Pancreas (tissue), 10 donors: ENCODE measurements around the gene COG1. TPM values are rescaled to one million over a fixed set of nuclear protein-coding genes. Genes with fewer than 3 reads are reported as not detected.
A peak's percentile ranks its signal among the peaks of the same experiment; 100 is the strongest.

Source experiments
- ATAC-seq, 4 donors: fragments of 200-7000 bp; cut with Tn5 transposase; one replicate each; pipeline versions ENCODE4 v1.8.0 to v1.9.1; 2020; ENCODE audit warnings: mild to moderate bottlenecking in 4 of 4, moderate library complexity in 4 of 4
- DNase-seq, 6 donors: peaks; one replicate each; pipeline ENCODE4 v3.0.0-alpha.2; 2020
- FAIRE-seq: peaks from 2 replicates; lab custom pipeline; 2012; peaks lifted over from hg19 to GRCh38; lab: Jason Lieb, UNC
- H3K27ac ChIP-seq, 4 donors: fragments of 200-600 bp; sonication (generic); 1 replicate in 3 of 4; 2 replicates in 1 of 4; pipeline versions ENCODE4 v1.5.0 to v1.8.0; 2020
- H3K27me3 ChIP-seq, 4 donors: fragments of 200-600 bp; one replicate each; pipeline ENCODE4 v1.8.0; 2021
- H3K36me3 ChIP-seq, 3 donors: fragments of 200-600 bp; sonication (generic) in 1 of 3; one replicate each; pipeline versions ENCODE4 v1.5.0 to v1.8.0; 2020 to 2021
- H3K4me1 ChIP-seq, 3 donors: fragments of 200-600 bp; one replicate each; pipeline ENCODE4 v1.8.0; 2021
- H3K4me3 ChIP-seq, 4 donors: fragments of 200-600 bp; sonication (generic) in 2 of 4; one replicate each; pipeline versions ENCODE4 v1.5.0 to v1.8.0; 2020 to 2021
- H3K9me3 ChIP-seq, 4 donors: fragments of 200-600 bp; one replicate each; pipeline ENCODE4 v1.8.0; 2021
- WGBS, 2 donors: extraction: QIAGEN DNeasy Blood & Tissue Kit; methylation state at CpG; one replicate each; pipeline ENCODE4 v1.1.7; 2013; 5-methylcytosine and 5-hydroxymethylcytosine counted together
- intact Hi-C, 3 donors: fragments of 100-400 bp; cut with DNase I; formaldehyde crosslinking; loops; one replicate each; pipeline versions ENCODE4 v1.11.1 to v1.14.2; 2022
- polyA plus RNA-seq, 2 donors: library from polyadenylated mRNA; stranded (reverse); fragments of 200-250 nt; gene quantifications; one replicate each; pipeline ENCODE4 v1.2.3, GENCODE V29; 2013
- total RNA-seq, 6 donors: library from RNA; stranded (reverse); fragmentation: NEBNext Ultra II Directional in 4 of 6; extraction: Animal tissue kit (Norgen Biotek cat#: 25700) in 4 of 6; gene quantifications; one replicate each; pipeline versions ENCODE4 v1.2.1 to v1.2.4, GENCODE V29; 2021 to 2023
- TF ChIP-seq, protein P1 (sequence below), 4 donors: fragments of 200-600 bp; sonication (generic) in 3 of 4; IDR thresholded peaks; one replicate each; pipeline versions ENCODE4 v1.5.0 to v1.8.0; 2021; ENCODE audit warnings: antibody characterized with exemption in 4 of 4
- donor health status: healthy with polysubstance abuse.
- donor health status: DM: no; HTN: no; CAD: no; lungs with moderate emphysema.
- donor health status: DM: no; HTN: no; CAD: no.
- donor health status: control.
- donor health status: control.
- donor health status: Bipolar disorder and iron deficiency.
- donor health status: DM: yes; HTN: yes; CAD: no.
- donor health status: DM: no; HTN: no; CAD: no.
- donor health status: DM: no; HTN: no; CAD: no.
- donor health status: DM: yes; HTN: yes; CAD: no.

COG1 gene
- total and polyA plus RNA-seq, 8 donors: 21.1 to 29.6 (median 25.5) TPM

DNA sequence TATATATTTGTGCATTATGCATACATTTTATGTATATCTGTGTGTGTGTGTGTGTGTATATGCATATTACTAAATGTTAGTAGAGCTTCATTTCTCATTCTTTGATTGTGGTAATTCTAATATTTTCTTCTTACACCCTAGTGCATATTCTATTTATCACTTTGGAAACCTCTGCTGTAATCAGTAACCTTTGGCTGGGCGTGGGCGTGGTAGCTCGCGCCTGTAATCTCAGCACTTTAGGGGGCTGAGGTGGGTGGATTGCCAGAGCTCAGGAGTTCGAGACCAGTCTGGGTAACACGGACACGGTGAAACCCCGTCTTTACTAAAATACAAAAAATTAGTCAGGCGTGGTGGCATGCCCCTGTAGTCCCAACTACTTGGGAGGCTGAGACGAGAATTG lies 41.9 kb downstream of the COG1 start:
- ATAC-seq (no peak), DNase-seq (no peak), FAIRE-seq (no peak)
- Histone ChIP-seq H3K9me3 (no peaks in the 10 kb centered on the region), H3K4me1 (peaks cover 6 to 15% (median 14%) of the 10 kb centered on the region in 3 donors), H3K27me3 (no peaks in the 10 kb centered on the region), H3K36me3 (peaks cover 0 to 6% (median 6%) of the 10 kb centered on the region in 3 donors), H3K27ac (no peak overlapping the region), H3K4me3 (no peak overlapping the region)
- intact Hi-C loops: loop anchor here in 1 of 3 donors (10.0 kb wide), 1 partner anchor 510 kb away; no protein-coding TSS in a partner anchor
- WGBS, 2 donors: 86 to 90% methylated on average over 10 of the region's 10 CpGs
- TF ChIP-seq, protein P1, sequence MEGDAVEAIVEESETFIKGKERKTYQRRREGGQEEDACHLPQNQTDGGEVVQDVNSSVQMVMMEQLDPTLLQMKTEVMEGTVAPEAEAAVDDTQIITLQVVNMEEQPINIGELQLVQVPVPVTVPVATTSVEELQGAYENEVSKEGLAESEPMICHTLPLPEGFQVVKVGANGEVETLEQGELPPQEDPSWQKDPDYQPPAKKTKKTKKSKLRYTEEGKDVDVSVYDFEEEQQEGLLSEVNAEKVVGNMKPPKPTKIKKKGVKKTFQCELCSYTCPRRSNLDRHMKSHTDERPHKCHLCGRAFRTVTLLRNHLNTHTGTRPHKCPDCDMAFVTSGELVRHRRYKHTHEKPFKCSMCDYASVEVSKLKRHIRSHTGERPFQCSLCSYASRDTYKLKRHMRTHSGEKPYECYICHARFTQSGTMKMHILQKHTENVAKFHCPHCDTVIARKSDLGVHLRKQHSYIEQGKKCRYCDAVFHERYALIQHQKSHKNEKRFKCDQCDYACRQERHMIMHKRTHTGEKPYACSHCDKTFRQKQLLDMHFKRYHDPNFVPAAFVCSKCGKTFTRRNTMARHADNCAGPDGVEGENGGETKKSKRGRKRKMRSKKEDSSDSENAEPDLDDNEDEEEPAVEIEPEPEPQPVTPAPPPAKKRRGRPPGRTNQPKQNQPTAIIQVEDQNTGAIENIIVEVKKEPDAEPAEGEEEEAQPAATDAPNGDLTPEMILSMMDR (IDR thresholded peaks at IDR 0.05): no peak

DNA sequence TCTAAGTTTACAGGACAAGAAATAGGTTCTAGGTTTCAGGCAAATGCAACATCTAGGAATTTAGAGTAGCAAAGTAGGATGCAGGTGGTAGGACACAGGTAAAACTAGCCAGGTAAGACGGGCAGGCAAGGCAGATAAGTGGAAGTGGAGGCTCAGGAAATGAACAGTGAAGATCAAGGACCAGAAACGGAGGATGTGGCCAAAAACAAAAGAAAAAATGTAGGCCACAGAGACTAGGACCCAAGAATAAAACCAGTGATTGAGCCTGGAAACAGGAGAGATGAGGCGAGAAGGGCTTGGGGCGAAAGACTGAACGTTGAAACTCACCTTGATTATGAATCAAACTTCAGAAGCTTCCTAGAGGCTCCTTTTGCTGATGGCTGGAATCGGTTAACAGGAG lies 44.9 kb downstream of the COG1 start:
- no peak for ATAC-seq
- H3K4me1 ChIP-seq: peaks cover 0 to 9% (median 7%) of the 10 kb centered on the region in 3 donors

DNA sequence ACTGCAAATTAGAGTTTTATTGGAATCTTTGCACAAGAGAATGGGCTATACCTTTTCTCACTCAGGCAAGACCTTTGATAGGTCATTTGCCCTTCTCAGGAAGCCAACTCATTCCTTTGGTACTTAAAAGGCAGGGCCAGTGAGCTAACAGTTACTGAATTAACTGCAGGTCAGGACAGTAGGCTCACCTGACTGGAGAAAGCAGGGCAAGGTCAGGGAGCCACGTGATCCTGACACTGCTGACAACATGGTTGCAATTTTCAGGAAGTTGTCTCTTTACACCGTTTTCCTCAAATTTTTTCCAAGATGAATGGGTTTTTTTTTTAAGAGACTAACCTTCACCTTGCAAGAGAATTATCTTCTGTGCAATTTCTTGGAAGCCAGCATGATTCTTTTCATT lies 47.7 kb downstream of the COG1 start:
- TF ChIP-seq, protein P1 (IDR thresholded peaks at IDR 0.05): no peak
- ATAC-seq: peak in 3 of 4 donors; percentile 32 to 76 (median 64)

More for the DNA sequence above, 44.9 kb downstream of the COG1 start:
- FAIRE-seq (no peak), DNase-seq (no peak)
- Histone ChIP-seq H3K36me3 (peaks cover 0 to 6% (median 6%) of the 10 kb centered on the region in 3 donors), H3K27ac (no peak overlapping the region), H3K27me3 (no peaks in the 10 kb centered on the region), H3K9me3 (no peaks in the 10 kb centered on the region), H3K4me3 (no peak overlapping the region)
- 64 to 66% methylated on average over 6 of the region's 6 CpGs for WGBS, 2 donors
- TF ChIP-seq, protein P1 (IDR thresholded peaks at IDR 0.05): no peak
- intact Hi-C loops: loop anchor here in 1 of 3 donors (10.0 kb wide), 1 partner anchor 513 kb away; no protein-coding TSS in a partner anchor

DNA sequence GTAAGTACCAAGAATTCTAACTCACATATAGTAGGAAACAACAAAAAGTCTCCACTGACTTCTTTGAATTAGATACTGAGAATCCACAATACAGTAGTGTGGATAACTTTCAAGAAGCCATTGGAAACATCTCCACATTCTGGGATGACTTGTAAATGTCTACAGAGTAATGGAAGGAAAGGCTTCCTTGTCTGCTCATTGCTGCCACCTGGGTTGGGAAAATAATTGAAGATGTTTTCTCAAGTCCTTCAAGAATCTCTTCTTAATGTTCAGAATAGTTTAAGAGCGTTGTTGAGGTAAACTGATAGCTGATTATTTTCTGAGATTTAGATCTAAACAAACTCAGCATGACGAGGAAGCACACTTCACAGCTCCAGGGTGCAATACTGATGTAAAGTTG lies 54.9 kb downstream of the COG1 start:
- Histone ChIP-seq H3K36me3 (peaks cover 0 to 4% (median 0%) of the 10 kb centered on the region in 3 donors), H3K27ac (no peak overlapping the region), H3K9me3 (no peaks in the 10 kb centered on the region), H3K4me1 (no peaks in the 10 kb centered on the region), H3K27me3 (no peaks in the 10 kb centered on the region), H3K4me3 (no peak overlapping the region)
- ATAC-seq (no peak), DNase-seq (no peak), FAIRE-seq (no peak)
- 83 to 86% methylated on average over 2 of the region's 2 CpGs for WGBS, 2 donors
- TF ChIP-seq, protein P1 (IDR thresholded peaks at IDR 0.05): no peak
- intact Hi-C loops: no loop called here

More for the DNA sequence above, 47.7 kb downstream of the COG1 start:
- no peak overlapping the region for H3K4me3 ChIP-seq
- DNase-seq (no peak), FAIRE-seq (no peak)
- H3K4me1 ChIP-seq: no peaks in the 10 kb centered on the region
- H3K27me3 ChIP-seq: no peaks in the 10 kb centered on the region
- 17 to 25% methylated on average over 2 of the region's 2 CpGs for WGBS, 2 donors
- intact Hi-C loops: no loop called here
- no peaks in the 10 kb centered on the region for H3K9me3 ChIP-seq
- H3K36me3 ChIP-seq: peaks cover 0 to 11% (median 6%) of the 10 kb centered on the region in 3 donors
- no peak overlapping the region for H3K27ac ChIP-seq

DNA sequence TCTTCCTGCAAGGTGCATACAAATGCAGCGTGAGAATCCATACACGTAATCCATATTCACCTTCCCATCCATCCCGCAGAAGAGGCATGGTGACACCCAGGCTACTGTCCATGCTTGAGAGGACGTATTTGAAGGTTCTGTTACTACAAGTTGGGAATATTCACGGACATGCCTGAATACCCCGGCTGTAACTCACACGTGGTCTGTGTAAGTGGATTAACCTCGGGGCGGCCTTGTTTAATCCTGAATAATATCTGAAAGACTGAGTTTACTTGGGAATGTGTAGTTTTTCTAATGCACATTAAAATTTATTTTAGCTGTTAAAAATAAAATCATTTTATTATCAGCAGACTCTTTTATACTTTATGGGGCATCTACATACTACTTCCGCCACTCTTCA lies 55.7 kb downstream of the COG1 start:
- DNase-seq (no peak), ATAC-seq (no peak), FAIRE-seq (no peak)
- intact Hi-C loops: no loop called here
- Histone ChIP-seq H3K4me1 (no peaks in the 10 kb centered on the region), H3K27me3 (no peaks in the 10 kb centered on the region), H3K9me3 (no peaks in the 10 kb centered on the region), H3K36me3 (peaks cover 0 to 4% (median 0%) of the 10 kb centered on the region in 3 donors), H3K27ac (no peak overlapping the region), H3K4me3 (no peak overlapping the region)
- TF ChIP-seq, protein P1 (IDR thresholded peaks at IDR 0.05): no peak
- WGBS, 2 donors: 86 to 89% methylated on average over 10 of the region's 10 CpGs
